ENCODE data around the gene VPS16. TPM values are rescaled to one million over a fixed set of nuclear protein-coding genes. Genes with fewer than 3 reads are reported as not detected.

Gene VPS16
- total RNA-seq, 4 donors from 2014 or later: 29.2 to 42.2 (median 36.7) TPM

- no peak for DNase-seq
- no peak for TF ChIP-seq POLR2AphosphoS5 (IDR thresholded peaks at IDR 0.05)
- TF ChIP-seq, protein P1, sequence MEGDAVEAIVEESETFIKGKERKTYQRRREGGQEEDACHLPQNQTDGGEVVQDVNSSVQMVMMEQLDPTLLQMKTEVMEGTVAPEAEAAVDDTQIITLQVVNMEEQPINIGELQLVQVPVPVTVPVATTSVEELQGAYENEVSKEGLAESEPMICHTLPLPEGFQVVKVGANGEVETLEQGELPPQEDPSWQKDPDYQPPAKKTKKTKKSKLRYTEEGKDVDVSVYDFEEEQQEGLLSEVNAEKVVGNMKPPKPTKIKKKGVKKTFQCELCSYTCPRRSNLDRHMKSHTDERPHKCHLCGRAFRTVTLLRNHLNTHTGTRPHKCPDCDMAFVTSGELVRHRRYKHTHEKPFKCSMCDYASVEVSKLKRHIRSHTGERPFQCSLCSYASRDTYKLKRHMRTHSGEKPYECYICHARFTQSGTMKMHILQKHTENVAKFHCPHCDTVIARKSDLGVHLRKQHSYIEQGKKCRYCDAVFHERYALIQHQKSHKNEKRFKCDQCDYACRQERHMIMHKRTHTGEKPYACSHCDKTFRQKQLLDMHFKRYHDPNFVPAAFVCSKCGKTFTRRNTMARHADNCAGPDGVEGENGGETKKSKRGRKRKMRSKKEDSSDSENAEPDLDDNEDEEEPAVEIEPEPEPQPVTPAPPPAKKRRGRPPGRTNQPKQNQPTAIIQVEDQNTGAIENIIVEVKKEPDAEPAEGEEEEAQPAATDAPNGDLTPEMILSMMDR (IDR thresholded peaks at IDR 0.05): no peak
- no peak for TF ChIP-seq EP300 (IDR thresholded peaks at IDR 0.05; ENCODE audit: low read depth)
- TF ChIP-seq POLR2A (IDR thresholded peaks at IDR 0.05): no peak
- WGBS, 2 donors (ENCODE audit: low coverage in 1 of 2): 93 to 97% methylated on average over 3 of the region's 3 CpGs
- H3K27ac ChIP-seq: no peak overlapping the region
- no peaks in the 10 kb centered on the region for H3K27me3 ChIP-seq
- H3K36me3 ChIP-seq: no peaks in the 10 kb centered on the region
- no peaks in the 10 kb centered on the region for H3K9me3 ChIP-seq
- no peak overlapping the region for H3K4me3 ChIP-seq
- peaks cover 11 to 57% (median 27%) of the 10 kb centered on the region in 4 donors for H3K4me1 ChIP-seq
- intact Hi-C loops (cut with DNase I; ENCODE audit: low total_unique reads) (no loop called here), in situ Hi-C loops (cut with MboI; ENCODE audit: low pct_ligation_motif_present in 1 of 4, low pct_unique_long_range_greater_than_20kb in 1 of 4, low sequenced_read_pairs in 3 of 4) (no loop called here)
Measured at GRCh38 chr20:2889797-2890196, 49.3 kb downstream of the VPS16 start.

DNA sequence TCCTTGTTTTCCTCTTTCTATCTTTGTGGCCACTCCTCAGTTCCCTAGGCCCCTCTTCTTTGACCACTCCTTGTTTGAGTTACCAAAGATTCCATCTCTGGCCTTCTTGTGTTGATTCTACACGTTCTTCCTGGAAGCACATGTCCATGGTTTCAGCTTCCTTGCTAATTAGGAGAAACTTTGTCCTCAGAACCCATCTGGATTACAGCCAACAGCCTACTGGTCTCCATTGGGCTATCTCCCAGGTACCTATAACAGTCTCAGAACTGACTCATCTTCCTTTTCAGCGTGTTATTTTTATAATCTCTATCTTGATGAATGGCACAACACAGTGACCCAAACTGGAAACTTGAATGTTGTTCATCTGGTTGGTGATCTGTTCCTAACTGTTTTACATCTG is 50.2 kb downstream of the VPS16 start:
- no peak overlapping the region for H3K4me3 ChIP-seq
- no peak overlapping the region for H3K27ac ChIP-seq
- DNase-seq: no peak
- peaks cover 11 to 50% (median 23%) of the 10 kb centered on the region in 4 donors for H3K4me1 ChIP-seq
- no peaks in the 10 kb centered on the region for H3K27me3 ChIP-seq
- TF ChIP-seq EP300 (IDR thresholded peaks at IDR 0.05; ENCODE audit: low read depth): no peak
- TF ChIP-seq POLR2A (IDR thresholded peaks at IDR 0.05): no peak
- TF ChIP-seq, protein P1 (IDR thresholded peaks at IDR 0.05): no peak
- no peak for TF ChIP-seq POLR2AphosphoS5 (IDR thresholded peaks at IDR 0.05)
- intact Hi-C loops (cut with DNase I; ENCODE audit: low total_unique reads): no loop called here
- no peaks in the 10 kb centered on the region for H3K36me3 ChIP-seq
- WGBS, 2 donors (ENCODE audit: low coverage in 1 of 2): 42 to 46% methylated on average over 2 of the region's 2 CpGs
- peaks cover 0 to 3% of the 10 kb centered on the region in 2 donors for H3K9me3 ChIP-seq
- in situ Hi-C loops (cut with MboI; ENCODE audit: low pct_ligation_motif_present in 1 of 4, low pct_unique_long_range_greater_than_20kb in 1 of 4, low sequenced_read_pairs in 3 of 4): no loop called here

- in situ Hi-C loops (cut with MboI; ENCODE audit: low pct_ligation_motif_present in 1 of 4, low pct_unique_long_range_greater_than_20kb in 1 of 4, low sequenced_read_pairs in 3 of 4): no loop called here
- Histone ChIP-seq H3K27me3 (no peaks in the 10 kb centered on the region), H3K27ac (peak overlapping the region in 2 of 4 donors; percentile 47 to 57), H3K4me1 (peaks cover 11 to 45% (median 23%) of the 10 kb centered on the region in 4 donors), H3K36me3 (no peaks in the 10 kb centered on the region), H3K9me3 (peaks cover 0 to 3% of the 10 kb centered on the region in 2 donors), H3K4me3 (no peak overlapping the region)
- 84 to 100% methylated on average over 1 to 2 of the region's 2 CpGs for WGBS, 2 donors (ENCODE audit: low coverage in 1 of 2)
- DNase-seq: no peak
- intact Hi-C loops (cut with DNase I; ENCODE audit: low total_unique reads): no loop called here
- TF ChIP-seq POLR2A (IDR thresholded peaks at IDR 0.05) (no peak), EP300 (IDR thresholded peaks at IDR 0.05; ENCODE audit: low read depth) (no peak), POLR2AphosphoS5 (IDR thresholded peaks at IDR 0.05) (no peak)
- TF ChIP-seq, protein P1 (IDR thresholded peaks at IDR 0.05): no peak
Measured at GRCh38 chr20:2891343-2891742, 50.8 kb downstream of the VPS16 start.

DNA sequence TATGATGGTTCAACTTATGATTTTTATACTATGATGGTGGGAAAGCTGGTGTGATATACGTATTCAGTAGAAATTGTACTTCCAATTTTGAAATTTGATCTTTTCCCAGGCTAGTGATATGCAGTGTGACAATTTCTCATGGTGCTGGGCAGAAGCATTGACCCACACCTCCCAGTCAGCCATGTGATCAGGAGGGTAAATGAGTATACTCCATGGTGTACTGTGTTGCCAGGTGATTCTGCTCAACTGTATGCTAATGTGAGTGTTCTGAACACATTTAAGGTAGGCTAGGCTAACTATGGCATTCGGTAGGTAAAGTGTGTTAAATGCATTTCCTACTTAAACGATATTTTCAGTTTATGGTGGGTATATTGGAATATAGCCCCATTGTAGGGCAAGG is 51.8 kb downstream of the VPS16 start:
- intact Hi-C loops (cut with DNase I; ENCODE audit: low total_unique reads) (no loop called here), in situ Hi-C loops (cut with MboI; ENCODE audit: low pct_ligation_motif_present in 1 of 4, low pct_unique_long_range_greater_than_20kb in 1 of 4, low sequenced_read_pairs in 3 of 4) (no loop called here)
- 51 to 64% methylated on average over 3 of the region's 3 CpGs for WGBS, 2 donors (ENCODE audit: low coverage in 1 of 2)
- Histone ChIP-seq H3K27me3 (no peaks in the 10 kb centered on the region), H3K36me3 (no peaks in the 10 kb centered on the region), H3K27ac (peak overlapping the region in 3 of 4 donors; percentile 8 to 57 (median 47)), H3K9me3 (peaks cover 0 to 3% of the 10 kb centered on the region in 2 donors), H3K4me3 (no peak overlapping the region), H3K4me1 (peaks cover 11 to 45% (median 23%) of the 10 kb centered on the region in 4 donors)
- peak; percentile 25 for DNase-seq
- TF ChIP-seq, protein P1 (IDR thresholded peaks at IDR 0.05): no peak
- TF ChIP-seq POLR2A (IDR thresholded peaks at IDR 0.05) (no peak), EP300 (IDR thresholded peaks at IDR 0.05; ENCODE audit: low read depth) (no peak), POLR2AphosphoS5 (IDR thresholded peaks at IDR 0.05) (peak in 1 of 3 donors; percentile 20)

Data from transverse colon (tissue), 4 donors.